OCI-LY7 (cell line): ENCODE data around the gene RTEL1. TPM values are rescaled to one million over a fixed set of nuclear protein-coding genes. Genes with fewer than 3 reads are reported as not detected.
A peak's percentile ranks its signal among the peaks of the same experiment; 100 is the strongest.
"Not testable (repeated sequence)": the region's sequence is repeated elsewhere in the genome, so short reads cannot be mapped to it uniquely, and the experiment has no call there.

Experiments
- BruUV-seq: library from RNA; stranded (reverse); fragments of 400-500 nt; replicated peaks from 2 replicates; lab custom pipeline; 2021; lab: Mats Ljungman, UMichigan
- CTCF ChIA-PET: fragments of 300-600 bp; sonication (Branson Sonifier 250); formaldehyde crosslinking; loops from one replicate; lab custom pipeline; 2022; ENCODE audit warnings: antibody characterized with exemption; ENCODE audit not compliant: unreplicated experiment; lab: Charles Lee
- POLR2A ChIA-PET: fragments of 300-600 bp; sonication (Branson Sonifier 250); formaldehyde crosslinking; loops from one replicate; lab custom pipeline; 2022; ENCODE audit warnings: antibody characterized with exemption; lab: Charles Lee
- DNase-seq: peaks from one replicate; pipeline ENCODE4 v3.0.0-alpha.2; 2015; ENCODE audit warnings: low spot score
- H2AFZ ChIP-seq: fragments of 200-600 bp; sonication (generic), shearing (Covaris generic); 2 replicates; pipeline ENCODE4 v1.6.1; 2014; ENCODE audit warnings: mild to moderate bottlenecking, antibody characterized with exemption, low read length, moderate library complexity
- H3K27ac ChIP-seq: fragments of 200-600 bp; sonication (generic); 2 replicates; pipeline ENCODE4 v1.5.1; 2014; ENCODE audit warnings: mixed run types, low read depth, mild to moderate bottlenecking, moderate library complexity, low read length, inconsistent platforms; ENCODE audit not compliant: poor library complexity, severe bottlenecking
- H3K36me3 ChIP-seq: fragments of 200-600 bp; sonication (generic); 2 replicates; pipeline ENCODE4 v1.6.1; 2014; ENCODE audit warnings: mild to moderate bottlenecking, antibody characterized with exemption, low read length, moderate library complexity, mixed read lengths; ENCODE audit not compliant: insufficient read depth
- H3K4me1 ChIP-seq: fragments of 200-600 bp; sonication (generic); 2 replicates; pipeline ENCODE4 v1.5.1; 2014; ENCODE audit warnings: mild to moderate bottlenecking, low read length; ENCODE audit not compliant: insufficient read depth, poor library complexity, severe bottlenecking
- H3K4me2 ChIP-seq: fragments of 200-600 bp; sonication (generic); 2 replicates; pipeline ENCODE4 v1.6.1; 2014; ENCODE audit warnings: mild to moderate bottlenecking, low read length
- H3K4me3 ChIP-seq: fragments of 200-600 bp; sonication (generic); 2 replicates; pipeline ENCODE4 v1.5.1; 2014; ENCODE audit warnings: mild to moderate bottlenecking, low read depth, low read length; ENCODE audit not compliant: poor library complexity, severe bottlenecking
- H3K79me2 ChIP-seq: fragments of 200-600 bp; sonication (generic); 2 replicates; pipeline ENCODE4 v1.6.1; 2016; ENCODE audit warnings: low read depth, mild to moderate bottlenecking, low read length, moderate library complexity, mixed read lengths; ENCODE audit not compliant: insufficient read depth
- H3K9me2 ChIP-seq: fragments of 200-600 bp; sonication (generic); 2 replicates; pipeline ENCODE4 v1.6.1; 2016; ENCODE audit warnings: mild to moderate bottlenecking, low read length, mixed read lengths; ENCODE audit not compliant: insufficient read depth
- H3K9me3 ChIP-seq: fragments of 200-600 bp; sonication (generic); 2 replicates; pipeline ENCODE4 v1.6.1; 2014; ENCODE audit warnings: mild to moderate bottlenecking, mixed run types, low read length, mixed read lengths
- H4K20me1 ChIP-seq: fragments of 200-600 bp; sonication (generic); 2 replicates; pipeline ENCODE4 v1.6.1; 2014; ENCODE audit warnings: mild to moderate bottlenecking, antibody characterized with exemption, low read length, moderate library complexity, mixed read lengths; ENCODE audit not compliant: insufficient read depth
- EZH2phosphoT487 ChIP-seq: fragments of 200-600 bp; sonication (generic); IDR thresholded peaks from 2 replicates; pipeline ENCODE4 v1.6.1; 2018; ENCODE audit warnings: low read depth, borderline replicate concordance, mild to moderate bottlenecking, mixed run types, antibody characterized with exemption, low read length, moderate library complexity, mixed read lengths
- intact Hi-C: fragments of 100-400 bp; cut with micrococcal nuclease; formaldehyde crosslinking; loops from one replicate; pipeline ENCODE4 v1.10.0; 2022; ENCODE audit not compliant: unreplicated experiment
- total RNA-seq, 2 experiments: library from RNA; depleted of rRNA in 1 of 2; stranded (reverse); fragments of >200 nt in 1 of 2; shearing (Covaris generic) in 1 of 2; gene quantifications; 2 replicates each; pipeline ENCODE4 v1.2.3, GENCODE V29; 2014 to 2022
- TF ChIP-seq, protein P1 (sequence below): fragments of 200-600 bp; sonication (generic); conservative IDR thresholded peaks from 2 replicates; pipeline ENCODE4 v1.5.1; 2014; ENCODE audit warnings: mild to moderate bottlenecking, antibody characterized with exemption, low read length, moderate library complexity, mixed read lengths

The RTEL1 gene
- total RNA-seq, 2 experiments from 2014 or later, result 22.5 to 47.2 TPM

DNA sequence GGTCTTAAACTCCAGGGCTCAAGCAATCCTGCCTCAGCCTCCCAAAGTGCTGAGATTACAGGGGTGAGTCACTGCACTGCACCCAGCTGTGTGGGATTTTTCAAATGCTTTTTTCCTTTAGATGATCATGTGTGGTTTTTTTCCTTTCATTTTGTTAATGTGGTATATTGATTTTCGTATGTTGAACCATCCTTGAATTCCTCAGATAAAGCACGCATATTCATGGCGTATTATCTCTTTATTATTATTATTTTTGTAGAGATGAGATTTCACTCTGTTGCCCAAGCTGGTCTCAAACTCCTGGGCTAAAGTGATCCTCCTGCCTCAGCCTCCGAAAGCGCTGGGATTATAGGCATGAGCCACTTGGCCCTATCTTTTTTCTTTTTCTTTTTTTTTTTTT, 56.7 kb downstream of the RTEL1 start:
- BruUV-seq, result no TSS peak
- peaks cover 10% of the 10 kb centered on the region for H3K4me1 ChIP-seq

DNA sequence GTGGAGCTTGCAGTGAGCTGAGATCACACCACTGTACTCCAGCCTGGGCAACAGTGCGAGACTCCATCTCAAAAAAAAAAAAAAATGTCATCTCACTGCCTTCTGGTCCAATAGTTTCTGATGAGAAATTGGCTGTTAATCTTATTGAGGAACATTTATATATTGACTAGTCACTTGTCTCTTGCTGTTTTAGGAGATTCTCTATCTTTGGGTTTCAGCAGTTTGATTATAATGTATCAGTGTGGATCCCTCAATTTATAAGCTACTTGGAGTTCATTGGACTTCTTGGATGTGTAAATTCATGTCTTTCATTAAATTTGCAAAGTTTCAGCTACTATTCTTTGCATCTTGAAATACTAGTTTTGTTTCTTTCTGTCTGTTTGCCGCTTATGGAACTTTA, 60.9 kb downstream of the RTEL1 start:
- POLR2A ChIA-PET, result interaction anchor here (0.7 to 1.2 kb wide), 2 partner anchors 8 to 9 kb away, joined by 4 to 5 read pairs; no protein-coding TSS in a partner anchor
- Histone ChIP-seq H2AFZ (no peak overlapping the region), H3K79me2 (peaks cover 71% of the 10 kb centered on the region), H3K4me3 (no peak overlapping the region), H3K4me1 (no peaks in the 10 kb centered on the region), H4K20me1 (no peaks in the 10 kb centered on the region), H3K27ac (no peak overlapping the region), H3K9me2 (no peaks in the 10 kb centered on the region), H3K4me2 (no peak overlapping the region), H3K36me3 (peaks cover 97% of the 10 kb centered on the region), H3K9me3 (peaks cover 32% of the 10 kb centered on the region)
- CTCF ChIA-PET, result no interaction called here
- intact Hi-C loops, result no loop called here
- BruUV-seq, result no TSS peak
- no peak for DNase-seq
- TF ChIP-seq, protein P1, sequence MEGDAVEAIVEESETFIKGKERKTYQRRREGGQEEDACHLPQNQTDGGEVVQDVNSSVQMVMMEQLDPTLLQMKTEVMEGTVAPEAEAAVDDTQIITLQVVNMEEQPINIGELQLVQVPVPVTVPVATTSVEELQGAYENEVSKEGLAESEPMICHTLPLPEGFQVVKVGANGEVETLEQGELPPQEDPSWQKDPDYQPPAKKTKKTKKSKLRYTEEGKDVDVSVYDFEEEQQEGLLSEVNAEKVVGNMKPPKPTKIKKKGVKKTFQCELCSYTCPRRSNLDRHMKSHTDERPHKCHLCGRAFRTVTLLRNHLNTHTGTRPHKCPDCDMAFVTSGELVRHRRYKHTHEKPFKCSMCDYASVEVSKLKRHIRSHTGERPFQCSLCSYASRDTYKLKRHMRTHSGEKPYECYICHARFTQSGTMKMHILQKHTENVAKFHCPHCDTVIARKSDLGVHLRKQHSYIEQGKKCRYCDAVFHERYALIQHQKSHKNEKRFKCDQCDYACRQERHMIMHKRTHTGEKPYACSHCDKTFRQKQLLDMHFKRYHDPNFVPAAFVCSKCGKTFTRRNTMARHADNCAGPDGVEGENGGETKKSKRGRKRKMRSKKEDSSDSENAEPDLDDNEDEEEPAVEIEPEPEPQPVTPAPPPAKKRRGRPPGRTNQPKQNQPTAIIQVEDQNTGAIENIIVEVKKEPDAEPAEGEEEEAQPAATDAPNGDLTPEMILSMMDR, result no peak
- no peak for TF ChIP-seq EZH2phosphoT487

More for the DNA sequence above, 56.7 kb downstream of the RTEL1 start:
- no peak overlapping the region for H3K4me2 ChIP-seq
- no peak overlapping the region for H2AFZ ChIP-seq
- H3K4me3 ChIP-seq, result no peak overlapping the region
- H3K79me2 ChIP-seq, result peaks cover 96% of the 10 kb centered on the region
- no peaks in the 10 kb centered on the region for H4K20me1 ChIP-seq
- no peak overlapping the region for H3K27ac ChIP-seq
- no peak for DNase-seq
- H3K36me3 ChIP-seq, result peaks cover 100% of the 10 kb centered on the region
- CTCF ChIA-PET, result no interaction called here
- TF ChIP-seq, protein P1, result no peak
- no peak for TF ChIP-seq EZH2phosphoT487
- intact Hi-C loops, result no loop called here
- peaks cover 42% of the 10 kb centered on the region for H3K9me3 ChIP-seq
- POLR2A ChIA-PET, result no interaction called here
- no peaks in the 10 kb centered on the region for H3K9me2 ChIP-seq

DNA sequence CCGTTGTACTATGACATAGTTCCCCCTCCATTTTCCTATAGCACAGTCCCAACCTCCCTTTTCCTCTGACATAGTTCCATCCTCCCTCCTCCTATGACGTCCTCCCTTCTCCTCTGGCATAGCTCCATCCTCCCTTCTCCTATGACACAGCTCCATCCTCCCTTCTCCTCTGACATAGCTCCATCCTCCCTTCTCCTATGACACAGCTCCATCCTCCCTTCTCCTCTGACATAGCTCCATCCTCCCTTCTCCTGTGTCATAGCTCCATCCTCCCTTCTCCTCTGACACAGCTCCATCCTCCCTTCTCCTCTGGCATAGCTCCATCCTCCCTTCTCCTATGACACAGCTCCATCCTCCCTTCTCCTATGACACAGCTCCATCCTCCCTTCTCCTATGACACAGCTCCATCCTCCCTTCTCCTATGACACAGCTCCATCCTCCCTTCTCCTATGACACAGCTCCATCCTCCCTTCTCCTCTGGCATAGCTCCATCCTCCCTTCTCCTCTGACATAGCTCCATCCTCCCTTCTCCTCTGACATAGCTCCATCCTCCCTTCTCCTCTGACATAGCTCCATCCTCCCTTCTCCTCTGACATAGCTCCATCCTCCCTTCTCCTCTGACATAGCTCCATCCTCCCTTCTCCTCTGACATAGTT, 65.0 kb downstream of the RTEL1 start:
- H3K27ac ChIP-seq, intact Hi-C loops, H3K4me2 ChIP-seq, H3K4me3 ChIP-seq, H3K9me2 ChIP-seq, BruUV-seq, DNase-seq, H4K20me1 ChIP-seq, H2AFZ ChIP-seq: not testable (repeated sequence)
- Histone ChIP-seq H3K79me2 (peaks cover 56% of the 10 kb centered on the region; the same call in 1 of the 2 replicates), H3K36me3 (peaks cover 90% of the 10 kb centered on the region), H3K4me1 (peaks cover 17% of the 10 kb centered on the region), H3K9me3 (peaks cover 37% of the 10 kb centered on the region)
- ChIA-PET CTCF (interaction anchor here (0.7 kb wide), 2 partner anchors 62 to 174 kb away, joined by 3 to 5 read pairs; no protein-coding TSS in a partner anchor), POLR2A (interaction anchor here (0.6 to 1.2 kb wide), 2 partner anchors 10 to 15 kb away, joined by 3 read pairs; no protein-coding TSS in a partner anchor)

DNA sequence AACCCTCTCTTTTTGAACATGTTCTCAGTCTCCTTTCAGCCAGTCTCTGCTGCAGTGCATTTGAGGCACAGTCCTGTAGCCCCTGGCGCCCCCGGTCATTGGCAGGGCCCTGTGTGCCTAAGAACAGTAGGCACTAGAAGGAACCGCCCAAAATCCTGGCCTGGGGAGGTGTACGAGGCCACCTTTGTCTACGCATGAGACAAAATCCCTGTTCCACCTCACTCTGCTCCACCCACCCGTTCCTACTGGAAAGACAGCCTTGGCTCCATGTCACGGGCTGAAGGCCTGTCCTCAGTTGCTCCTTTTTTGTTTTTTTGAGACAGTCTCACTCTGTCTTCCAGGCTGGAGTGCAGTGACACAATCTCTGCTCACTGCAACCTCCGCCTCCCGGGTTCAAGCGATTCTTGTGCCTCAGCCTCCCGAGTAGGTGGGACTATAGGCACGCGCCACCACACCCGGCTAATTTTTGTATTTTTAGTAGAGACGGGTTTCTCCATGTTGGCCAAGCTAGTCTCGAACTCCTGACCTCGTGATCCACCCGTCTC, 72.1 kb downstream of the RTEL1 start:
- H2AFZ ChIP-seq, H4K20me1 ChIP-seq, CTCF ChIA-PET, DNase-seq, BruUV-seq, POLR2A ChIA-PET, H3K9me2 ChIP-seq, intact Hi-C loops: not testable (repeated sequence)
- Histone ChIP-seq H3K36me3 (peaks cover 65% of the 10 kb centered on the region), H3K79me2 (peaks cover 36% of the 10 kb centered on the region), H3K27ac (peak overlapping the region; percentile 97), H3K4me1 (peaks cover 67% of the 10 kb centered on the region), H3K9me3 (peaks cover 18% of the 10 kb centered on the region), H3K4me3 (peak overlapping the region; percentile 31), H3K4me2 (peak overlapping the region; percentile 77)
